Muscle of leg (tissue), 11 donors: ENCODE measurements around the gene TBXAS1. TPM values are rescaled to one million over a fixed set of nuclear protein-coding genes. Genes with fewer than 3 reads are reported as not detected.
"Not testable (repeated sequence)": the region's sequence is repeated elsewhere in the genome, so short reads cannot be mapped to it uniquely, and the experiment has no call there.

Experiments
- DNase-seq: peaks from one replicate; pipeline ENCODE4 v3.0.0; 2013
- H3K27ac ChIP-seq: one replicate; pipeline ENCODE4 v1.5.1; 2013; ENCODE audit warnings: mild to moderate bottlenecking, low read length, control low read depth
- H3K27me3 ChIP-seq: one replicate; pipeline ENCODE4 v1.6.1; 2013; ENCODE audit warnings: low read length; ENCODE audit not compliant: control insufficient read depth, insufficient read depth
- H3K36me3 ChIP-seq: one replicate; pipeline ENCODE4 v1.6.1; 2013; ENCODE audit warnings: low read length; ENCODE audit not compliant: control insufficient read depth, insufficient read depth
- H3K4me1 ChIP-seq: one replicate; pipeline ENCODE4 v1.6.1; 2013; ENCODE audit warnings: low read length; ENCODE audit not compliant: control insufficient read depth, insufficient read depth
- H3K4me3 ChIP-seq: one replicate; pipeline ENCODE4 v1.5.1; 2013; ENCODE audit warnings: low read length, control low read depth
- H3K9me3 ChIP-seq: replicated peaks from 2 replicates; pipeline ENCODE4 v1.6.1; 2013; ENCODE audit warnings: low read depth, low read length; ENCODE audit not compliant: control insufficient read depth
- WGBS: methylation state at CpG from one replicate; pipeline ENCODE4 v1.1.5; 2013; ENCODE audit warnings: missing lambda C conversion rate; ENCODE audit not compliant: insufficient coverage; 5-methylcytosine and 5-hydroxymethylcytosine counted together
- polyA plus RNA-seq, 8 donors: library from polyadenylated mRNA; unstranded; fragments of 120-200 nt; gene quantifications; one replicate each; pipeline versions ENCODE4 v1.2.1 to v1.2.3, GENCODE V29; 2013; ENCODE audit warnings: inconsistent platforms in 1 of 8, low replicate concordance in 1 of 8; ENCODE audit not compliant: insufficient read length in 8 of 8, insufficient read depth in 1 of 8
- total RNA-seq: library from RNA; stranded (reverse); fragments of 120-200 nt; gene quantifications from one replicate; pipeline ENCODE4 v1.2.4, GENCODE V29; 2013

Gene TBXAS1
- total and polyA plus RNA-seq, 9 donors = 2.6 to 4.5 (median 3.4) TPM

DNA sequence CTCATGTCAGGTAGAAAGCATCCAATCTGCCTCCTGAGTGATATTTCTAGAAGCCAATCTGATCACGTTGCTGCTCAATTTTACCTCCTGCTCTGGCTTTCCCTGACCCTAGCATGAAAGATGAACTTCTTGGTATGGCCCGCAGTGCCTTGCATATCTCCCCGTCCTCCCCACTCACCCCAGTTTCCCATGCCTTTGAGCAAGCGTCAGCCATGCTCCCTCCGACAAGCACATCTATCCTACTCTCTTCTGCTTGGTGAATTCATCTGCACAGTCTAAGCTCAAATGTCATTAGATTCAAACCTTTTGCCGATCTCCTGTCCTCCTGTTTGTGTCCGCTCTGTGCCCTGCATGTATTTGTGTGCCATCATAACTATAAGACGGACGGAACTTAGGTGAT lies 6.2 kb upstream of the TBXAS1 start:
- H3K27ac ChIP-seq = no peak overlapping the region
- no peaks in the 10 kb centered on the region for H3K4me1 ChIP-seq
- no peaks in the 10 kb centered on the region for H3K9me3 ChIP-seq
- H3K4me3 ChIP-seq = no peak overlapping the region
- peaks cover 8% of the 10 kb centered on the region for H3K27me3 ChIP-seq
- H3K36me3 ChIP-seq = no peaks in the 10 kb centered on the region
- no peak for DNase-seq
- 96% methylated on average over 5 of the region's 9 CpGs for WGBS

DNA sequence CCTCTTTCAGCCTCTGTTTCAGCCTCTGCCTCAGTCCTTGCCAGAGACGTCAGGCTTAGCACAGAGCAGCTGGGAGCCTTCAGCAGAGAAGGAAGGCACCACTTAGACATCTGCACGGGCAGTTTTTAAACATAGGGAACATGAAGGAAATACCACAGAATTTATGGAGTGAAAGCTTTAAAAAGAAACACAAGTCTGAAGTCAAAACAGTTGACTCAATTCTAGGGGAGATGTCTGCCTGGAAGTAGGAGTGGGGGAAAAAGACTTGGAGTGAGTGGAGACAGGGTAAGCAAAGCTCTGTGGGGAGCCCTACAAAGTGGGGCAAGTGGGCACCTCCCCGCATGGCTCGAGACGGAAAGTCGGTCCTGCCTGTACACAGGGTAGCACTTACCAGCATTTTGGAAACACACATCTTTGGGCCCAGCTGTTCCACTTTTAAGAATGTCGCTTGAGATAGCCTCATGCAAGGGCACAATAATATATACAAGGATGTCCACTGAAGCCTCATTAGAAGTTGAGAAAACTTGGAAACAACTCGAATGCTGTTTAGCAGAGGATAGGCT lies 5.0 kb upstream of the TBXAS1 start:
- H3K9me3 ChIP-seq = no peaks in the 10 kb centered on the region
- no peaks in the 10 kb centered on the region for H3K36me3 ChIP-seq
- H3K4me3 ChIP-seq = no peak overlapping the region
- DNase-seq = no peak
- peaks cover 8% of the 10 kb centered on the region for H3K27me3 ChIP-seq
- 31% methylated on average over 2 of the region's 8 CpGs for WGBS
- no peak overlapping the region for H3K27ac ChIP-seq
- H3K4me1 ChIP-seq = no peaks in the 10 kb centered on the region

DNA sequence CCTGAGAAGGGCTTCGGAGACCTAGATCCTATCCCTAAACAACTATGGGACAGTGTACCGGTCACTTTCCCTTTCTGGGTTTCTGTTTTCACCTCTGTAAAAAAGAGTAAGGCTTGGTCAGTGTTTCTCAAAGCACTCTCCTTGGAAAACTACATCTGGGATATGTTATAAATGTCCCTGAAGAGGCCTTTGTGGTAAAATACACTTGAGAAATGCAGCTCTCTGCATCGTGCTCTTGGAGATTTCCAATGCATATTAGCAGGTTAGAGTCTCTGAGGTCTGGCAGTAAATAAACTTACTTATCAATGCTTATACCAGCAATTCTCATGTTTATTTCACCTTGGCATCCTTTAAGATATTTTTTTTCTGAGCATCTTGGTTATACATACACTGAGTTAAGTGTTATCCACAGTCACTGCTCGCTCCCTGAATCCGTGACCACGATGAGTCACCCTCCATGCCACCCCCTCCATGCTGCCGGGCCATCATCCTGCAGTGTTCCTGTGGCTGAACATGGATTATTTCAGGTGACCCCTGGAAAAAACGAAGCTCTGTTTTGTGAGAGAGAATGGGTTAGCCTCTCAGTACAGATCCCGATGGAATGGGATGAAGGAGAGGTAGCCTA lies 3.3 kb upstream of the TBXAS1 start:
- no peak overlapping the region for H3K27ac ChIP-seq
- WGBS = 59% methylated on average over 2 of the region's 9 CpGs
- DNase-seq = no peak
- H3K36me3 ChIP-seq = no peaks in the 10 kb centered on the region
- no peaks in the 10 kb centered on the region for H3K4me1 ChIP-seq
- H3K9me3 ChIP-seq = no peaks in the 10 kb centered on the region
- peaks cover 8% of the 10 kb centered on the region for H3K27me3 ChIP-seq
- no peak overlapping the region for H3K4me3 ChIP-seq

DNA sequence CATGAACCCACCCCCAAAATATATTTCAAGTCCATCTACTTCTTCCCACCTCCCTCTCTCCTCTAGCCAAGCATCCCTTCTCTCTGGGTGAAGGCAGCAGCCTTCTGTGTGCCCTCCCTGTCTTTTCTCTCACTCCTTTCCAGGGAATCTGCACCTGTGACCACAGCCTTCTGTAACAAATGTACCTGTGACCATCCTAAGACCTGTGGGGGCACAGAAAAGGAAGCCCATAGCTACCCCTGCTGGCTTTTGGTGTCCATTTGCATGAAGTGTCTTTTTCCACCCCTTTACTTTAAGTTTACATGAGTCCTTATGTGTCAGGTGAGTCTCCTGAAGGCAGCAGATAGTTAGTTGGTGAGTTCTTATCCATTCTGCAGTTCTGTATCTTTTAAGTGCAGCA lies 2.0 kb upstream of the TBXAS1 start:
- H3K4me1 ChIP-seq = no peaks in the 10 kb centered on the region
- H3K36me3 ChIP-seq = no peaks in the 10 kb centered on the region
- no peak overlapping the region for H3K4me3 ChIP-seq
- DNase-seq = no peak
- no peaks in the 10 kb centered on the region for H3K9me3 ChIP-seq
- peaks cover 8% of the 10 kb centered on the region for H3K27me3 ChIP-seq
- H3K27ac ChIP-seq = no peak overlapping the region

DNA sequence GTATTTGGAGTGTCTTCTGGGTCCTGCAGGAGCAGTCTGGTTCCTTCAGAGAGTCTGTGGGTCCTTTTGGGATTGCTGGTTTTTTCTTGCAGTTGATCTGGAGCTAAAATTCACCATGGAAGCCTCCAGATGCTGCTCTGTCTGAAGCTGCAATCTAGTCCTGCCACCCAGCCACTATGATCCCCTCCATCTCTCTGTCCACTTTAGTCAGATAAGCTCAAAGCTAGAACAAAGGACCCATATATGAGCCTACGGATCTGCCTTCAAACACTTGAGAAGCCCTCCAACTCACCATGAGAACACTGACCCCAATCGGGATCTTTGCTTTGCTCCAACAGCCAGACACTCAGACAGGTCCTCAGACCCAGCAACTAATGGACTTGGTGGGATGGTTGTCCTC lies 618 bp upstream of the TBXAS1 start:
- no peak overlapping the region for H3K4me3 ChIP-seq
- DNase-seq = no peak
- H3K9me3 ChIP-seq = no peaks in the 10 kb centered on the region
- no peaks in the 10 kb centered on the region for H3K4me1 ChIP-seq
- H3K27me3 ChIP-seq = peaks cover 3% of the 10 kb centered on the region
- WGBS = 100% methylated on average over 1 of the region's 2 CpGs
- H3K36me3 ChIP-seq = no peaks in the 10 kb centered on the region
- H3K27ac ChIP-seq = no peak overlapping the region

DNA sequence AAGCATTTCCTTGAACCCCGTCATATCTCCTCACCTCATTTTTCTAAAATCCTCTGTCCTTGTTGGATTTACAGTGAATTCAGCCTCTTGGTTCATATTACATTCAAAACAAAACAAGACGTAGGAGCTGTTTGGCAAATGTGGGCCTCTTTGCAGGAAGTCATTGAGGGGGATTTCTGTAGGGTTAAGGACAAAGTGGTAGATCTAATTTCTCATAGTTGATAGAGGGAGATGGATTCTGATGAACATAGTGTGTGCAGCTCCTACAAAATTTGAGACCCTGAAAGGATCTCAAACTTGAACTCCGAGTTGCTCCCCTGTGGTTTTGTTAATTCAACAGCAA lies 682 bp downstream of the TBXAS1 start:
- Histone ChIP-seq H3K4me1 (no peaks in the 10 kb centered on the region), H3K36me3 (no peaks in the 10 kb centered on the region), H3K9me3 (no peaks in the 10 kb centered on the region), H3K4me3 (no peak overlapping the region), H3K27ac (no peak overlapping the region), H3K27me3 (peaks cover 3% of the 10 kb centered on the region)
- 56% methylated on average over 1 of the region's 3 CpGs for WGBS
- peak; percentile 14 for DNase-seq

DNA sequence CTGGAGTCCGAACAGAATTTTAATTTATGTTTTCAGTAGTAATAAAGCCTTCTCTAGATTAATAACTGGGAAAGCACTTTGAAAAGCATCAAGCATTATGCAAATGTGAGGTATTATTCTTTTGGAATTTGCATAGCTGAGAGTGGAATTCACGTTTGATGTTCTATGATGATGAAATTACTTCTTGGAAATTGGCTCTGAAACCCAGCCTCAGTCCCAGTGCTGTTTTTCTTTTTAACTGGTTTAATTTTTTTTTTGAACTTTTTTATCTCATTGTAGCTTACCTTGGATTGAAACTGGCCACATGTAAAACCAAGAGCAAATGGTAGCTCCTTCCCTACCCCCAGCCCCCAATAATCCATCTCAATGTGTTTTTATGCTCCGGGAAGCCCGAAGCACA lies 1.2 kb downstream of the TBXAS1 start:
- no peak for DNase-seq
- Histone ChIP-seq H3K4me3 (no peak overlapping the region), H3K27ac (no peak overlapping the region), H3K27me3 (peaks cover 3% of the 10 kb centered on the region), H3K4me1 (no peaks in the 10 kb centered on the region), H3K9me3 (no peaks in the 10 kb centered on the region), H3K36me3 (no peaks in the 10 kb centered on the region)
- WGBS = no CpG with 5 or more reads among the region's 4 CpGs

DNA sequence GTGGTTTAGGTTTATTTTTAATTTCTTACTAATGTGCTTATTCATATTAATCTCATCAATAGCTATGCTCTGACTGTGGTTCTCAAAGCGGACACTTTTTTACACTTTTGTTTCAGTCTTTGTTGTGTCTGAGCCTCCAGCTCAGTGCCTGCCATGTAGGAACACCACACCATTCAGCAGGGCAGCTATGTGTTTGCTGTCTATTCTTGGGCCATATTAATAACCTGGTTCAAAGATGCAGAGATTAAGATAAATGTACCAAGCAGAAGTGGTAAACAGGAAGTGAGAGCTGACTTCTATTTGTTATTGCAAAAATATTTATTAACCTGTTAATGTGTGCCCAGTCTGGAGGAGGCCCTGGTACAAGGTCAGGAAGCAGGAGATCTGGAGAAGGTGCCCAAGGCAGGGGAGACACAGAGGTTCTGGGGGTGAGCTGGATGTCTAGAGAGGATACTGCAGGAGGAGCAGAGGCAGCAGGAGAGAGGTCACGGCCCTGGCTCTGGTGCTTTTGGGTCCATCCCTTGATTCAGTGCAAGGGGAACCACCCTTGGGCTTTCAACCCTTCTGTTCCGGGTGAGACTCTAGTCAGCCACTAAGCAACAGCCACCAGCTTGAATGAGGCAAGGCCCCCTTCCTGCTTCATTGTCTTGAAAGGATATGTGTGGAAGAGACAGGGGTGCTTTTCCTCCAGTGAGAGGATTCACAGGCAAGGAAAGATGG lies 1.9 kb downstream of the TBXAS1 start:
- 90% methylated on average over 2 of the region's 3 CpGs for WGBS
- Histone ChIP-seq H3K4me1 (no peaks in the 10 kb centered on the region), H3K36me3 (no peaks in the 10 kb centered on the region), H3K4me3 (no peak overlapping the region), H3K27ac (no peak overlapping the region), H3K27me3 (peaks cover 3% of the 10 kb centered on the region), H3K9me3 (no peaks in the 10 kb centered on the region)
- no peak for DNase-seq

DNA sequence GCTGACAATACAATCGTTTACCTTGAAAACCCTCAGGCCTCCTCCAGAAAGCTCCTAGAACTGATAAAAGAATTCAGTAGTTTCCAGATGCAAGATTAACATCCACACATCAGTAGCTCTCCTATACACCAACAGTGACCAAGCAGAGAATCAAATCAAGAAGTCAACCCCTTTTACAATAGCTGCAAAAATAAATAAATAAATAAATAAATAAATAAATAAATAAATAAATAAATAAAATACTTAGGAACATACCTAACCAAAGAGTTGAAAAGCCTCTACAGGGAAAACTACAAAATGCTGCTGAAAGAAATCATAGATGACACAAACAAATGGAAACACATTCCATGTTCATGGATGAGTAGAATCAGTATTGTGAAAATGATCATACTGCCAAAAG lies 6.8 kb downstream of the TBXAS1 start:
- H3K4me1 ChIP-seq, H3K9me3 ChIP-seq, H3K4me3 ChIP-seq, DNase-seq, H3K27me3 ChIP-seq, H3K27ac ChIP-seq, H3K36me3 ChIP-seq: not testable (repeated sequence)
- WGBS = no CpG with 5 or more reads among the region's 1 CpG

DNA sequence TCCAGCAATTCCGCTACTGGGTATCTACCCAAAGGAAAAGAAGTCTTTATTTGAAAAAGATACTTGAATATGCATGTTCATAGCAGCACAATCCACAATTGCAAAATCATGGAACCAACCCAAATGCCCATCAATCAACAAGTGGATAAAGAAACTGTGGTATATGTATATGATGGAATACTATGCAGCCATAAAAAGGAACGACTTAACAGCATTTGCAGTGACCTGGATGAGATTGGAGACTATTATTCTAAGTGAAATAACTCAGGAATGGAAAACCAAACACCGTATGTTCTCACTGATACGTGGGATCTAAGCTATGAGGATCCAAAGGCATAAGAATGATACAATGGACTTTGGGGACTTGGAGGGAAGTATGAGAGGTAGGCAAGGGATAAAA lies 8.2 kb downstream of the TBXAS1 start:
- not testable (repeated sequence) for H3K4me1 ChIP-seq, H3K27me3 ChIP-seq, H3K27ac ChIP-seq, H3K4me3 ChIP-seq, H3K9me3 ChIP-seq, DNase-seq, H3K36me3 ChIP-seq
- 94% methylated on average over 3 of the region's 4 CpGs for WGBS
